HepG2 (cell line): Measurements from ENCODE around the gene NFASC. TPM values are rescaled to one million over a fixed set of nuclear protein-coding genes. Genes with fewer than 3 reads are reported as not detected.

Experiments used
- ARID5B ChIP-seq: IDR thresholded peaks from 2 replicates; pipeline ENCODE4 v1.4.0; 2020; ENCODE audit warnings: mild to moderate bottlenecking, missing genetic modification reagents
- KLF9 ChIP-seq: IDR thresholded peaks from 2 replicates; pipeline ENCODE4 v1.6.1; 2016; ENCODE audit warnings: low read depth
- PRDM4 ChIP-seq: sonication (generic); formaldehyde crosslinking; IDR thresholded peaks from 2 replicates; pipeline ENCODE4 v1.9.0; 2021; ENCODE audit warnings: missing genetic modification reagents, borderline replicate concordance
- ZBTB33 ChIP-seq: sonication (generic); formaldehyde crosslinking; IDR thresholded peaks from 2 replicates; pipeline ENCODE4 v1.4.0; 2020; ENCODE audit warnings: missing genetic modification reagents
- ZNF142 ChIP-seq: sonication (generic); formaldehyde crosslinking; IDR thresholded peaks from 2 replicates; pipeline ENCODE4 v1.4.0; 2020; ENCODE audit warnings: missing genetic modification reagents
- polyA plus RNA-seq, 8 experiments: library from polyadenylated mRNA; depleted of rRNA in 3 of 8; stranded (reverse) in 7 of 8; unstranded in 1 of 8; fragments of >200 nt; fragmentation: Illumina TruSeq in 4 of 8; extraction: Trizol in 4 of 8; gene quantifications; 2 replicates each; pipeline versions ENCODE4 v1.2.1 to v1.2.3, GENCODE V29; 2011 to 2016; ENCODE audit warnings: low read depth in 4 of 8, missing spikeins in 1 of 8, mixed read lengths in 1 of 8; ENCODE audit not compliant: insufficient read depth in 1 of 8
- total RNA-seq, 5 experiments: library from RNA; depleted of rRNA; stranded (reverse); fragments of >200 nt; fragmentation: Illumina TruSeq; extraction: Trizol; gene quantifications; 2 replicates each; pipeline ENCODE4 v1.2.3, GENCODE V29; 2016; ENCODE audit warnings: low read depth in 1 of 5

The NFASC gene
- total and polyA plus RNA-seq, 2 of the 13 experiments (the other 11 are each of a cell fraction or from before 2014, with no cell fraction given), result not detected

- TF ChIP-seq ZBTB33 (CRISPR knock-in tag) (no peak), ARID5B (CRISPR knock-in tag) (no peak), ZNF142 (CRISPR knock-in tag) (no peak), KLF9 (CRISPR knock-in tag) (no peak), PRDM4 (CRISPR knock-in tag) (no peak)
Measured at GRCh38 chr1:204894031-204894430, 23.4 kb downstream of the NFASC start (continued).
